OCI-LY1 (cell line): ENCODE data around the gene AMPD2.

Experiments
- H2AFZ ChIP-seq: fragments of 200-600 bp; sonication (generic), shearing (Covaris generic); 2 replicates; pipeline ENCODE4 v1.6.0; 2014; ENCODE audit warnings: antibody characterized with exemption, mild to moderate bottlenecking, low read length
- H3F3A ChIP-seq: fragments of 200-600 bp; sonication (generic), shearing (Covaris generic); 2 replicates; pipeline ENCODE4 v1.6.0; 2014; ENCODE audit warnings: mild to moderate bottlenecking, antibody characterized with exemption, low read length, moderate library complexity; ENCODE audit not compliant: insufficient read depth
- H3K27ac ChIP-seq: fragments of 200-600 bp; sonication (generic); 2 replicates; pipeline ENCODE4 v1.5.1; 2014; ENCODE audit warnings: low read length, mixed run types, mild to moderate bottlenecking, low read depth; ENCODE audit not compliant: poor library complexity, severe bottlenecking
- H3K27me3 ChIP-seq: fragments of 200-600 bp; sonication (generic); 2 replicates; pipeline ENCODE4 v1.6.0; 2014; ENCODE audit warnings: antibody characterized with exemption, mild to moderate bottlenecking, low read length, moderate library complexity; ENCODE audit not compliant: insufficient read depth
- H3K36me3 ChIP-seq: fragments of 200-600 bp; sonication (generic); 2 replicates; pipeline ENCODE4 v1.6.1; 2014; ENCODE audit warnings: mild to moderate bottlenecking, antibody characterized with exemption, low read length, moderate library complexity, mixed read lengths; ENCODE audit not compliant: insufficient read depth
- H3K4me1 ChIP-seq: fragments of 200-600 bp; sonication (generic); 2 replicates; pipeline ENCODE4 v1.5.1; 2014; ENCODE audit warnings: mild to moderate bottlenecking, low read length, moderate library complexity; ENCODE audit not compliant: insufficient read depth, severe bottlenecking
- H3K4me2 ChIP-seq: fragments of 200-600 bp; sonication (generic), shearing (Covaris generic); 2 replicates; pipeline ENCODE4 v1.6.1; 2014; ENCODE audit warnings: low read length
- H3K4me3 ChIP-seq: fragments of 200-600 bp; sonication (generic); 2 replicates; pipeline ENCODE4 v1.5.1; 2014; ENCODE audit warnings: low read length, low read depth, mild to moderate bottlenecking, mixed read lengths; ENCODE audit not compliant: poor library complexity, severe bottlenecking
- H3K79me2 ChIP-seq: fragments of 200-600 bp; shearing (Covaris generic); 2 replicates; pipeline ENCODE4 v1.6.1; 2016; ENCODE audit warnings: mixed run types, low read length, mixed read lengths; ENCODE audit not compliant: insufficient read depth
- H3K9ac ChIP-seq: fragments of 200-600 bp; sonication (generic), shearing (Covaris generic); 2 replicates; pipeline ENCODE4 v1.6.1; 2014; ENCODE audit warnings: mild to moderate bottlenecking, low read length, mixed read lengths
- H3K9me2 ChIP-seq: fragments of 200-600 bp; sonication (generic), shearing (Covaris generic); 2 replicates; pipeline ENCODE4 v1.6.1; 2014; ENCODE audit warnings: low read depth, mild to moderate bottlenecking, low read length, mixed read lengths
- H3K9me3 ChIP-seq: fragments of 200-600 bp; shearing (Covaris generic); 2 replicates; pipeline ENCODE4 v1.6.1; 2014; ENCODE audit warnings: low read length, mixed read lengths
- H4K20me1 ChIP-seq: fragments of 200-600 bp; sonication (generic), shearing (Covaris generic); 2 replicates; pipeline ENCODE4 v1.6.0; 2016; ENCODE audit warnings: mild to moderate bottlenecking, low read length; ENCODE audit not compliant: insufficient read depth
- EZH2 ChIP-seq: fragments of 200-600 bp; sonication (generic), shearing (Covaris generic); IDR thresholded peaks from 2 replicates; pipeline ENCODE4 v1.8.0; 2017; ENCODE audit warnings: borderline replicate concordance, mixed run types, mild to moderate bottlenecking, antibody characterized with exemption, low read length, moderate library complexity, mixed read lengths
- TF ChIP-seq, protein P1 (sequence below): fragments of 200-600 bp; sonication (generic), shearing (Covaris generic); IDR thresholded peaks from 2 replicates; pipeline ENCODE4 v1.5.1; 2017; ENCODE audit warnings: mild to moderate bottlenecking, antibody characterized with exemption, low read length, moderate library complexity, mixed read lengths

AMPD2 gene

DNA sequence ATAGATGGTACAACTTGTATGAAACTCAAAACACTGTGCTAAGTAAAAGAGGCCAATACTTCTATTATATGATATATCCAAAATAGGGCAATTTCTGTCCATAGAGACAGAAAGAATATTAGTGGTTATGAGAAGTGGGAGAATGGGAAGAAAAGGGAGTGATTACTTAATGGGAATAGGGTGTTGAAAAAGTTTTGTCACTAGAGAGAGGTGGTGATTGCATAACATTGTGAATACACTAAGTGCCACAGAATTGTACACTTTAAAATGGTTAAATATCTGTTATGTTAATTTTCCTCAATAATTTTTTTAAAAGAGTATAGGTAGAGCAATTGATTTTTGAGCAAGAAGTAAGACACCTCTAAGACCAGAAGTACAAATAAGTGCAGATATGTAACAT, 30.0 kb upstream of the AMPD2 start:
- Histone ChIP-seq H3K4me2 (no peak overlapping the region), H2AFZ (no peak overlapping the region), H3K4me3 (no peak overlapping the region), H3K36me3 (peaks cover 82% of the 10 kb centered on the region), H4K20me1 (no peaks in the 10 kb centered on the region), H3K79me2 (no peaks in the 10 kb centered on the region), H3K4me1 (no peaks in the 10 kb centered on the region), H3K9me2 (no peaks in the 10 kb centered on the region), H3F3A (peaks cover 3% of the 10 kb centered on the region; the same call in 1 of the 2 replicates), H3K27ac (no peak overlapping the region), H3K27me3 (no peaks in the 10 kb centered on the region), H3K9me3 (no peaks in the 10 kb centered on the region), H3K9ac (no peak overlapping the region)
- no peak for TF ChIP-seq EZH2
- TF ChIP-seq, protein P1, sequence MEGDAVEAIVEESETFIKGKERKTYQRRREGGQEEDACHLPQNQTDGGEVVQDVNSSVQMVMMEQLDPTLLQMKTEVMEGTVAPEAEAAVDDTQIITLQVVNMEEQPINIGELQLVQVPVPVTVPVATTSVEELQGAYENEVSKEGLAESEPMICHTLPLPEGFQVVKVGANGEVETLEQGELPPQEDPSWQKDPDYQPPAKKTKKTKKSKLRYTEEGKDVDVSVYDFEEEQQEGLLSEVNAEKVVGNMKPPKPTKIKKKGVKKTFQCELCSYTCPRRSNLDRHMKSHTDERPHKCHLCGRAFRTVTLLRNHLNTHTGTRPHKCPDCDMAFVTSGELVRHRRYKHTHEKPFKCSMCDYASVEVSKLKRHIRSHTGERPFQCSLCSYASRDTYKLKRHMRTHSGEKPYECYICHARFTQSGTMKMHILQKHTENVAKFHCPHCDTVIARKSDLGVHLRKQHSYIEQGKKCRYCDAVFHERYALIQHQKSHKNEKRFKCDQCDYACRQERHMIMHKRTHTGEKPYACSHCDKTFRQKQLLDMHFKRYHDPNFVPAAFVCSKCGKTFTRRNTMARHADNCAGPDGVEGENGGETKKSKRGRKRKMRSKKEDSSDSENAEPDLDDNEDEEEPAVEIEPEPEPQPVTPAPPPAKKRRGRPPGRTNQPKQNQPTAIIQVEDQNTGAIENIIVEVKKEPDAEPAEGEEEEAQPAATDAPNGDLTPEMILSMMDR = no peak

DNA sequence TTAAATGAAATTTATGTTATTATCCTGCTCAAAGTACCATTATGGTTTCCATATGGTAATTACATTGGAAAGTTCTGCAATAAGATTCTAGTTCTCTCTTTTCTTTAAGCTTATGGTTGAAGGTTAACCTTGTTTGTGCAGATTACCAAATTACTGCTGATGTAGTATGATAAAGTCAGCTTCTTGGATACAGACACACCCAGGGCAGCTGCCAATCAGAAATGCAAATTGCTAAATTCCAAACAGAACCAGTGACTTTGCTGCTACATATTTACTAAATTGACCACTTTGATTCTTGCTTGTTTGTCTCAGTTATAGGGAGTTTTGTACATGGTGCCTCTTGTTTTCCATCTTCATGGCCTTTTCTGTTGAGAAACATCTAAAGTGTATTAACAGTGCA, 26.7 kb upstream of the AMPD2 start:
- TF ChIP-seq, protein P1 = no peak
- no peak for TF ChIP-seq EZH2

DNA sequence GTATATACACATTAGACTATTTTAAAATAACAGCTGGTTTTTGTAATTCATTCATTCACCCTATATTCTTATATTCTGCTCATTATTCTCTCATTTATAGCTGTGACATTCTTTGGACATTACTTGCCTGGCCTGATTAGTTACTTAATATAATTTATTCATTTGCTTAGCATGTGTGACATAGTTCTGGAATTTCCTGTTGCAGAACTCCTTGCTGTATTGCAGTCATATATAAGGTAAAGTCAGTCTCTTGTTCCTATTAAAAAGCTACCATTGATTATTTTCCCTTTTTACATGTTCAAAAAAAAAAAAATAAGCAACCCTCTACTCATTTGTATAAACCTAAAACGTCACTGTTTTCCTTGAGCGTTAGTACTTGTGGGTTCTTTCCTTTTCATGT, 24.1 kb upstream of the AMPD2 start:
- Histone ChIP-seq H2AFZ (no peak overlapping the region), H3K27me3 (no peaks in the 10 kb centered on the region), H3F3A (peaks cover 3% of the 10 kb centered on the region; the same call in 1 of the 2 replicates), H3K79me2 (no peaks in the 10 kb centered on the region), H3K9me3 (no peaks in the 10 kb centered on the region), H3K9me2 (no peaks in the 10 kb centered on the region), H3K27ac (no peak overlapping the region), H3K36me3 (peaks cover 46% of the 10 kb centered on the region; the same call in 1 of the 2 replicates), H3K4me1 (no peaks in the 10 kb centered on the region), H4K20me1 (no peaks in the 10 kb centered on the region), H3K9ac (no peak overlapping the region), H3K4me2 (no peak overlapping the region), H3K4me3 (no peak overlapping the region)
- TF ChIP-seq, protein P1 = no peak

More for the DNA sequence above, 26.7 kb upstream of the AMPD2 start:
- no peaks in the 10 kb centered on the region for H3K27me3 ChIP-seq
- H4K20me1 ChIP-seq = no peaks in the 10 kb centered on the region
- H3K9me2 ChIP-seq = no peaks in the 10 kb centered on the region
- H3K4me3 ChIP-seq = no peak overlapping the region
- no peaks in the 10 kb centered on the region for H3K79me2 ChIP-seq
- H3K9me3 ChIP-seq = no peaks in the 10 kb centered on the region
- no peaks in the 10 kb centered on the region for H3K4me1 ChIP-seq
- no peak overlapping the region for H3K4me2 ChIP-seq
- peaks cover 3% of the 10 kb centered on the region; the same call in 1 of the 2 replicates for H3F3A ChIP-seq
- H3K27ac ChIP-seq = no peak overlapping the region
- H3K36me3 ChIP-seq = peaks cover 68% of the 10 kb centered on the region
- no peak overlapping the region for H2AFZ ChIP-seq
- no peak overlapping the region for H3K9ac ChIP-seq
